GM12878 (cell line): Measurements from ENCODE around the gene DCUN1D3. TPM values are rescaled to one million over a fixed set of nuclear protein-coding genes. Genes with fewer than 3 reads are reported as not detected.
A peak's percentile ranks its signal among the peaks of the same experiment; 100 is the strongest.

Experiments
- ATAC-seq: fragments of 200-7000 bp; cut with Tn5 transposase; 3 replicates; pipeline ENCODE4 v1.9.1; 2020; ENCODE audit warnings: mild to moderate bottlenecking, moderate library complexity
- BruUV-seq: library from RNA; stranded (reverse); fragments of 400-500 nt; replicated peaks from 2 replicates; lab custom pipeline; 2021; lab: Mats Ljungman, UMichigan
- CTCF ChIA-PET: fragments of 300-600 bp; sonication (Branson Sonifier 250); formaldehyde crosslinking; extraction: SDS; loops from one replicate; lab custom pipeline; 2021; ENCODE audit warnings: inconsistent platforms; lab: Yijun Ruan, JAX
- POLR2A ChIA-PET: fragments of 350-600 bp; formaldehyde crosslinking; extraction: SDS; loops from one replicate; lab custom pipeline; 2021; ENCODE audit warnings: inconsistent platforms; lab: Charles Lee
- RAD21 ChIA-PET: fragments of 300-600 bp; sonication (Branson Sonifier 250); formaldehyde crosslinking; loops from one replicate; lab custom pipeline; 2023; ENCODE audit warnings: antibody characterized with exemption; ENCODE audit not compliant: unreplicated experiment; lab: Charles Lee
- SMC1A ChIA-PET: fragments of 300-600 bp; sonication (Branson Sonifier 250); formaldehyde crosslinking; loops from one replicate; lab custom pipeline; 2023; ENCODE audit not compliant: unreplicated experiment, uncharacterized antibody; lab: Charles Lee
- DNase-seq: peaks from one replicate; pipeline ENCODE4 v3.0.0-alpha.2; 2011; ENCODE audit warnings: low read depth, low spot score
- FAIRE-seq: peaks from 3 replicates; lab custom pipeline; 2011; peaks lifted over from hg19 to GRCh38; lab: Jason Lieb, UNC
- H2AFZ ChIP-seq: 2 replicates; pipeline ENCODE4 v1.6.0; 2011; ENCODE audit warnings: low read depth, low read length, control low read depth; ENCODE audit not compliant: control insufficient read depth
- H3K27ac ChIP-seq: 2 replicates; pipeline ENCODE4 v1.5.1; 2011; ENCODE audit warnings: control low read depth; ENCODE audit not compliant: control insufficient read depth, insufficient read depth
- H3K27me3 ChIP-seq, 2 experiments: replicated peaks in 1 of 2; 2 replicates each; pipeline versions ENCODE4 v1.6.0 to v1.6.1; 2011; ENCODE audit warnings: low read length in 1 of 2; ENCODE audit not compliant: control insufficient read depth in 2 of 2, insufficient read depth in 2 of 2
- H3K36me3 ChIP-seq, 2 experiments: 2 replicates each; pipeline ENCODE4 v1.5.1; 2011; ENCODE audit warnings: low read length in 1 of 2; ENCODE audit not compliant: control insufficient read depth in 2 of 2, insufficient read depth in 2 of 2
- H3K4me1 ChIP-seq: 2 replicates; pipeline ENCODE4 v1.6.1; 2011; ENCODE audit warnings: mild to moderate bottlenecking, low read length, moderate library complexity, mixed read lengths; ENCODE audit not compliant: control insufficient read depth, insufficient read depth
- H3K4me2 ChIP-seq: 2 replicates; pipeline ENCODE4 v1.6.0; 2011; ENCODE audit warnings: control low read depth; ENCODE audit not compliant: control insufficient read depth, insufficient read depth
- H3K4me3 ChIP-seq: fragments of 200-600 bp; sonication (generic); 2 replicates; pipeline ENCODE4 v1.5.1; 2016
- H3K79me2 ChIP-seq: 2 replicates; pipeline ENCODE4 v1.6.0; 2011; ENCODE audit warnings: low read length; ENCODE audit not compliant: control insufficient read depth, insufficient read depth
- H3K9ac ChIP-seq: 2 replicates; pipeline ENCODE4 v1.8.0; 2011; ENCODE audit warnings: low read length, control low read depth, mixed read lengths; ENCODE audit not compliant: control insufficient read depth, insufficient read depth
- H3K9me3 ChIP-seq: replicated peaks from 3 replicates; pipeline ENCODE4 v1.5.1; 2011; ENCODE audit warnings: mild to moderate bottlenecking, low read length; ENCODE audit not compliant: control insufficient read depth, insufficient read depth
- H4K20me1 ChIP-seq: 2 replicates; pipeline ENCODE4 v1.6.0; 2011; ENCODE audit not compliant: control insufficient read depth, insufficient read depth
- RELB ChIP-seq: fragments of 450-650 bp; IDR thresholded peaks from 2 replicates; pipeline ENCODE4 v1.6.1; 2017; ENCODE audit warnings: low read depth, mild to moderate bottlenecking, moderate library complexity
- SPI1 ChIP-seq: IDR thresholded peaks from 2 replicates; pipeline ENCODE4 v1.6.1; 2011; ENCODE audit warnings: low read depth, mild to moderate bottlenecking, low read length, moderate library complexity, borderline replicate concordance; ENCODE audit not compliant: insufficient read depth
- TCF3 ChIP-seq: IDR thresholded peaks from 2 replicates; pipeline ENCODE4 v1.6.1; 2012; ENCODE audit warnings: low read depth, mild to moderate bottlenecking, low read length, borderline replicate concordance; ENCODE audit not compliant: insufficient read depth
- USF2 ChIP-seq: IDR thresholded peaks from 2 replicates; pipeline ENCODE4 v1.6.1; 2011; ENCODE audit warnings: low read depth, low read length, improper control_type of control experiment, borderline replicate concordance
- ZBTB33 ChIP-seq: fragments of 450-650 bp; IDR thresholded peaks from 2 replicates; pipeline ENCODE4 v1.6.1; 2017; ENCODE audit warnings: mild to moderate bottlenecking
- ZNF24 ChIP-seq: fragments of 450-650 bp; IDR thresholded peaks from 2 replicates; pipeline ENCODE4 v1.6.1; 2017; ENCODE audit warnings: antibody characterized with exemption, mild to moderate bottlenecking
- WGBS: methylation state at CpG from one replicate; pipeline ENCODE4 v1.1.6; 2016; ENCODE audit warnings: low lambda C conversion rate; ENCODE audit not compliant: insufficient replicate concordance, insufficient coverage; ENCODE audit errors: missing lambda C conversion rate; 5-methylcytosine and 5-hydroxymethylcytosine counted together
- in situ Hi-C: fragments of 300-500 bp; cut with MboI; formaldehyde crosslinking; loops from 9 replicates; pipeline ENCODE4 v1.14.3; 2018; ENCODE audit warnings: mixed read lengths
- intact Hi-C: fragments of 100-400 bp; cut with micrococcal nuclease; formaldehyde crosslinking; loops from one replicate; pipeline ENCODE4 v1.14.2; 2022; ENCODE audit not compliant: unreplicated experiment
- polyA plus RNA-seq, 11 experiments: library from polyadenylated mRNA; depleted of rRNA in 4 of 11; unstranded in 6 of 11; stranded (reverse) in 5 of 11; fragments of >200 nt; fragmentation: Nextera tagmentation in 4 of 11; fragmentation: Illumina TruSeq in 1 of 11; extraction: Ambion mirVana in 4 of 11; extraction: Trizol in 1 of 11; gene quantifications; 1 replicate in 1 of 11; 2 replicates in 10 of 11; pipeline versions ENCODE4 v1.2.1 to v1.2.3, GENCODE V29; 2011 to 2016; ENCODE audit warnings: inconsistent platforms in 2 of 11, missing spikeins in 2 of 11, low read depth in 1 of 11
- total RNA-seq, 4 experiments: library from RNA; depleted of rRNA in 3 of 4; stranded (reverse); fragments of >200 nt in 3 of 4; fragmentation: Illumina TruSeq in 1 of 4; extraction: Trizol in 1 of 4; gene quantifications; 2 replicates each; pipeline versions ENCODE4 v1.2.1 to v1.2.3, GENCODE V29; 2013 to 2021

The DCUN1D3 gene
- total and polyA plus RNA-seq, 10 of the 15 experiments (the other 5 are each of a cell fraction or from before 2014, with no cell fraction given), result 0.47 to 4.5 (median 1.9) TPM

- TF ChIP-seq ZBTB33 (no peak), ZNF24 (no peak), TCF3 (no peak), RELB (no peak)
Observed at GRCh38 chr16:20941636-20941926, 41.4 kb upstream of the DCUN1D3 start (continued).

- no TSS peak for BruUV-seq
- Histone ChIP-seq H3K36me3 (no peaks in the 10 kb centered on the region), H3K4me3 (no peak overlapping the region), H4K20me1 (no peaks in the 10 kb centered on the region), H3K27ac (no peak overlapping the region), H3K79me2 (no peaks in the 10 kb centered on the region), H3K4me2 (no peak overlapping the region), H3K9ac (no peak overlapping the region), H3K27me3 (no peaks in the 10 kb centered on the region), H3K4me1 (peaks cover 17% of the 10 kb centered on the region), H2AFZ (0 out of 2 replicates have a peak overlapping the region, but pooled peaks have one; percentile 5), H3K9me3 (no peaks in the 10 kb centered on the region)
- ChIA-PET RAD21 (no interaction called here), POLR2A (no interaction called here), SMC1A (interaction anchor here (0.8 to 1.2 kb wide), 2 partner anchors 7 to 90 kb away, joined by 4 to 5 read pairs; no protein-coding TSS in a partner anchor), CTCF (interaction anchor here (4.1 kb wide), 1 partner anchor 91 kb away, joined by 47 read pairs; no protein-coding TSS in a partner anchor)
- TF ChIP-seq SPI1, result peak; percentile 27; the same call in 1 of the 2 replicates
- no peak for TF ChIP-seq USF2
- FAIRE-seq (no peak), DNase-seq (no peak), ATAC-seq (no peak)
- in situ Hi-C loops, result no loop called here
- WGBS, result 9% methylated on average over 6 of the region's 6 CpGs
- intact Hi-C loops, result loop anchor here (10.0 kb wide), 1 partner anchor 86 kb away; no protein-coding TSS in a partner anchor
Observed at GRCh38 chr16:20940871-20941635, 40.9 kb upstream of the DCUN1D3 start.
